Neuron (in vitro differentiated cells): ENCODE measurements around the gene LRRC8C.
A peak's percentile ranks its signal among the peaks of the same experiment; 100 is the strongest.
"Not testable (repeated sequence)": the region's sequence is repeated elsewhere in the genome, so short reads cannot be mapped to it uniquely, and the experiment has no call there.

Experiments
- H2AFZ ChIP-seq: one replicate; pipeline ENCODE4 v1.6.1; 2013; ENCODE audit warnings: low read depth, mild to moderate bottlenecking, inconsistent platforms, low read length, moderate library complexity
- H3K27me3 ChIP-seq: one replicate; pipeline ENCODE4 v1.6.1; 2013; ENCODE audit warnings: low read length; ENCODE audit not compliant: insufficient read depth
- H3K36me3 ChIP-seq: one replicate; pipeline ENCODE4 v1.6.1; 2013; ENCODE audit warnings: low read length; ENCODE audit not compliant: insufficient read depth
- H3K4me1 ChIP-seq: one replicate; pipeline ENCODE4 v1.6.1; 2013; ENCODE audit warnings: low read length; ENCODE audit not compliant: insufficient read depth
- H3K4me3 ChIP-seq: 2 replicates; pipeline ENCODE4 v1.5.1; 2013; ENCODE audit warnings: mild to moderate bottlenecking, low read length, moderate library complexity
- H3K9me3 ChIP-seq: one replicate; pipeline ENCODE4 v1.6.1; 2013; ENCODE audit warnings: low read length

The LRRC8C gene

DNA sequence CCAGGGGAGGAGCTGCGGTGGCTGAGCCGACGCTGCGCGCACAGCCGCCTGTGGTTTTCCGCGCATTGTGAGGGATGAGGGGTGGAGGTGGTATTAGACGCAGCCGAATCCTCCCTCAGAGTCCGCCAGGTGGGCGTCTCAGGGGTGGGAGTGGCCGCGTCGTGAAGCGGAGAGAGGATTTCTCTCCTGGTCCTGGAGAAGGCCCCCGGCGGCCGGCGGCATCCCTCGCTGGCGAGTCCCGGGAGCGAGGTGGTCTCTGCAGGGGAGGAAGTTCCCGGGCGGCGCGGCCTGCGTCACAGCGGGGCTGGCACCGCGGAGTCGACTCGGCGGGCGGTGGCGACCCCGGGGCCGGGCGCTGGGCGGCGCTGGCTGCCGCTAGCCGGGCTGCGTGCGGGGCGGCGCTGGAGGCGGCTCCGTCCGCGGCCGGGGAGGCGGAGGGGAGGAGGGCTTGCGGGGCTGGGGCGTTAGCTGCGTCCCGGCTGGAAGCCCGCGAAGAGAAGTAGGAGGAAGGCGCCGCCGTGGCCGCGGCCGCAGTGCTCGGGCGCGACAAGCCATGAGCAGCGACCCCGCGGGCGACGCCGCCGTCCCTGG, at the start of gene LRRC8C:
Gene LRRC8C (plus strand): TSS at position 464 of the 591 bp plus-strand sequence. CDS start 53,354 bp downstream, outside the sequence.
- Histone ChIP-seq H3K27me3 (peaks cover 6% of the 10 kb centered on the region), H2AFZ (peak within 1 kb of the TSS; percentile 99), H3K36me3 (no peaks in the 10 kb centered on the region), H3K4me1 (peaks cover 14% of the 10 kb centered on the region), H3K9me3 (no peaks in the 10 kb centered on the region), H3K4me3 (peak within 1 kb of the TSS; percentile 91)

DNA sequence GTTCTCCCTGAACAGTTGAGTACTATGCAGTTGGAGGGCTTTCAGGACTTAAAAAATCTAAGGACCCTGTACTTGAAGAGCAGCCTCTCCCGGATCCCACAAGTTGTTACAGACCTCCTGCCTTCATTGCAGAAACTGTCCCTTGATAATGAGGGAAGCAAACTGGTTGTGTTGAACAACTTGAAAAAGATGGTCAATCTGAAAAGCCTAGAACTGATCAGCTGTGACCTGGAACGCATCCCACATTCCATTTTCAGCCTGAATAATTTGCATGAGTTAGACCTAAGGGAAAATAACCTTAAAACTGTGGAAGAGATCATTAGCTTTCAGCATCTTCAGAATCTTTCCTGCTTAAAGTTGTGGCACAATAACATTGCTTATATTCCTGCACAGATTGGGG, 48.7 kb upstream of the LRRC8C start:
- H2AFZ ChIP-seq: no peak overlapping the region

DNA sequence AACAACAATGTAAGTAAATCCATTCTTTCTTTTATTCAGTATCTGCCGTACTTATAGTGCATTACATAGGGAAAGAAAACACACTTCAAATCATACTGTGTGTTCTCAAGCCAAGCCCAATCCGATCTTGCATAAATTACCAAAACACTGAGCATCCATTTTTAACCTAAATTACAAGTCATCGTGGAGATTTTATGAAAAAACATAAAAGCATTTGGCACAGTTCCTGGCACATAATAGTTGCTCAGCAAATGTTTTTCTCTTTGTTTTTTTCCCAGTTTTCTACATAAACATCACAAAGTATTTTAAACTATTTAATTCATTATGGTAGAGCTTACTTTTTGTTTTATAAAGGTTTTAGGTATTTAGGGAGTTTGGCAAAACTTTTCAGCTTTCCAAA, 48.1 kb upstream of the LRRC8C start:
- H3K9me3 ChIP-seq: no peaks in the 10 kb centered on the region
- H2AFZ ChIP-seq: no peak overlapping the region
- H3K4me1 ChIP-seq: peaks cover 14% of the 10 kb centered on the region
- H3K36me3 ChIP-seq: no peaks in the 10 kb centered on the region
- no peaks in the 10 kb centered on the region for H3K27me3 ChIP-seq
- no peak overlapping the region for H3K4me3 ChIP-seq

More for the DNA sequence above, 48.7 kb upstream of the LRRC8C start:
- no peak overlapping the region for H3K4me3 ChIP-seq
- H3K27me3 ChIP-seq: no peaks in the 10 kb centered on the region
- peaks cover 16% of the 10 kb centered on the region for H3K4me1 ChIP-seq
- no peaks in the 10 kb centered on the region for H3K9me3 ChIP-seq
- no peaks in the 10 kb centered on the region for H3K36me3 ChIP-seq

- H3K9me3 ChIP-seq: no peaks in the 10 kb centered on the region
- H3K36me3 ChIP-seq: no peaks in the 10 kb centered on the region
- no peak overlapping the region for H3K4me3 ChIP-seq
- H2AFZ ChIP-seq: no peak overlapping the region
- H3K4me1 ChIP-seq: peaks cover 14% of the 10 kb centered on the region
- H3K27me3 ChIP-seq: no peaks in the 10 kb centered on the region
Observed at GRCh38 chr1:89587729-89588161, 45.2 kb upstream of the LRRC8C start.

GRCh38 chr1:89588480-89588879, 44.4 kb upstream of the LRRC8C start:
- no peaks in the 10 kb centered on the region for H3K9me3 ChIP-seq
- peaks cover 14% of the 10 kb centered on the region for H3K4me1 ChIP-seq
- H2AFZ ChIP-seq: no peak overlapping the region
- H3K4me3 ChIP-seq: no peak overlapping the region
- H3K27me3 ChIP-seq: no peaks in the 10 kb centered on the region
- no peaks in the 10 kb centered on the region for H3K36me3 ChIP-seq

DNA sequence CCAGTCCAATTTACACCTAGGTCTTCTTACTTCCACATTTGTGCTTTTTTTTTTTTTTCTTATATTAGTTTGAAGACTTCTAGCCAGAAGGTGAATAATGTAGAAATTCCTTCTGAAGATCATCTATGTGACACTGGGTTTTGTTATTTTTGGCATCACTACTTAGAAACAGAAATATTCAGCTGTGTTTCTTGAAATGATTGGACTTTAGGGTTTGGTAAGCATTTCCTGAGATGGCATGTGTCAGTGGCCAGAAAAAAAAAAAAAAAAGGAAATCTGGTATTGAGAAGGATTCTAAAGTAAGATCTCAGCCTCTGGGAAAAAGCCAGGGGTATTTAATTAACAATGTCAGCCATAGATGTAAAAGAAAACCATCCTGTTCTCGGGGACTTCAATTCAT, 43.4 kb upstream of the LRRC8C start:
- Histone ChIP-seq H2AFZ (no peak overlapping the region), H3K9me3 (no peaks in the 10 kb centered on the region), H3K36me3 (no peaks in the 10 kb centered on the region), H3K4me1 (peaks cover 14% of the 10 kb centered on the region), H3K27me3 (no peaks in the 10 kb centered on the region), H3K4me3 (no peak overlapping the region)

- H3K4me3 ChIP-seq: no peak overlapping the region
- no peaks in the 10 kb centered on the region for H3K27me3 ChIP-seq
- peaks cover 19% of the 10 kb centered on the region for H3K4me1 ChIP-seq
- no peak overlapping the region for H2AFZ ChIP-seq
- H3K36me3 ChIP-seq: no peaks in the 10 kb centered on the region
- H3K9me3 ChIP-seq: no peaks in the 10 kb centered on the region
Observed at GRCh38 chr1:89590341-89591080, 42.4 kb upstream of the LRRC8C start.

DNA sequence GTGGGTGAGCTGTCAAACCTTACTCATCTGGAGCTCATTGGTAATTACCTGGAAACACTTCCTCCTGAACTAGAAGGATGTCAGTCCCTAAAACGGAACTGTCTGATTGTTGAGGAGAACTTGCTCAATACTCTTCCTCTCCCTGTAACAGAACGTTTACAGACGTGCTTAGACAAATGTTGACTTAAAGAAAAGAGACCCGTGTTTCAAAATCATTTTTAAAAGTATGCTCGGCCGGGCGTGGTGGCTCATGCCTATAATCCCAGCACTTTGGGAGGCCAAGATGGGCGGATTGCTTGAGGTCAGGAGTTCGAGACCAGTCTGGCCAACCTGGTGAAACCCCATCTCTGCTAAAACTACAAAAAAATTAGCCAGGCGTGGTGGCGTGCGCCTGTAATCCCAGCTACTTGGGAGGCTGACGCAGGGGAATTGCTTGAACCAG, 40.0 kb upstream of the LRRC8C start:
- not testable (repeated sequence) for H2AFZ ChIP-seq, H3K27me3 ChIP-seq, H3K9me3 ChIP-seq, H3K36me3 ChIP-seq, H3K4me3 ChIP-seq
- H3K4me1 ChIP-seq: peaks cover 13% of the 10 kb centered on the region

DNA sequence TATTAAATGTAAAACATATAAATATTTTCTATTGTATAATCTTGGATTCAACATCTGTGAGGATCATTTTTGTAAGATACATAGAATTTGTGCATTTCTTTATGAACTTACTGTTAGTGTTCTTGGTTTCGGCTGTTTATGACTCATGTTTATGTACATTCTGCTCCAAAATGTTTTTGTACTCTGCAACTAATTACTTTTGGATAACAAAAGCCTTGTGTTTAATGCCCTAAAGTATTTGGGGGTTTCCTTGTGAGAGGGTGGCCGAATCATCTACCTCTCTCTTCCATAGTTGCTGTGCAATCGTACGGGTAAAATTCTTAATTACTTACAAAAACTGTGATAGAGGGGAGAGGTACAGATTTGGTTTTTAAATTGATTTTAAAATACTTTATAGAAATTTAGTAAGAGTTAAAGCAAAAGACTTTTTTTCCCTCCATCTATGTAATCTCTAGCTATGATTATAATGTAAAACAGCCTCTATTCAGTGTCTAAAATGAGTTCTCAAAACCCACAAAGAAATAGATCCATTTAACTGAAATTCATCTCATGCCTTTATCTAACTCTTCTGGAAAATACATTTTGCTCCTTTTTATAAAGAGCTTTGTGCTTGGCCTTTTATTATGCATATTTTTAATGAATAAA, 38.7 kb upstream of the LRRC8C start:
- no peaks in the 10 kb centered on the region for H3K27me3 ChIP-seq
- no peaks in the 10 kb centered on the region for H3K9me3 ChIP-seq
- peaks cover 8% of the 10 kb centered on the region for H3K4me1 ChIP-seq
- H2AFZ ChIP-seq: no peak overlapping the region
- no peaks in the 10 kb centered on the region for H3K36me3 ChIP-seq
- no peak overlapping the region for H3K4me3 ChIP-seq

- Histone ChIP-seq H2AFZ (no peak overlapping the region), H3K36me3 (no peaks in the 10 kb centered on the region), H3K27me3 (no peaks in the 10 kb centered on the region), H3K9me3 (no peaks in the 10 kb centered on the region), H3K4me1 (peaks cover 8% of the 10 kb centered on the region), H3K4me3 (no peak overlapping the region)
Observed at GRCh38 chr1:89596698-89597097, 36.2 kb upstream of the LRRC8C start.

DNA sequence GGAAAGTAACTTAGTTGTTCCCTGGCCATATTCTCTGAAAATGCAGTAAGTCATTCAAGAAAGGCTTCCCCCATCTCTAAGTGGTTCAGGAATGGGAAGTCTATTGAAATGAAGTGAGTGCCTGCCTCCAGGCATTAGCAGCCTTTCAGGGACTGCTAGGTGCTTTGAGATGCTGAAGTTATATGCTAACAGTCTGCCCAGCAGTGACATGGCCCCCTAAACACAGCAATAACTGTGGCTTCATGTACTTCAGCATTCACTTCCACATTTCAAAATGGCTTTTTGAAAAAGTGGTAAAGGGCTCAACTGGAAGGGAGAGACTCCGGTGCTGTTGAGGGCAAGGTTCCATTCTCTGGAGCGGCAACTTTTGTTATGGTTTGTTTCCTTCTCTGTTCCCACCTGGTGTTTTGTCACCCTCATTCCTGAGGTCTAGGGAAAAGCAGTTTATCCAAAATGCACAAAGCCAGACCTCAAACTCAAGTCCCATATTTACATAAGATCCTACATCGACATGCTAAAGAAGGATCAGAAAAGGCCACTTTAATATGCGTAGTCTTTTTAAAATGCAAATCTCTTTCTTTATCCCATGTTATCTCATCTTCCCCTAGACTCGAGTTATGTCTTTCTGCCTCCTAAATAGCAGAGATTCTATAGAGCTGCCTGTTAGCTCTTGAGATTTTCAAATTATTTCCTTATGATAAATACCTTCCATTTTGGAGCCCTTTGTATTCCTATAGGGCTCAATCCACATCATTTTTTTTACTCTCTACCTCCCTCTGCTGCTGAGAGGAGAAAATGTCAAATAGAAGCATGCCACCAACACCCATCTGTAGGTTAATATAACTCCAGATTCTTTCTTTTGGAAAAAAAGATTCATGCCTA, 34.2 kb upstream of the LRRC8C start:
- no peak overlapping the region for H3K4me3 ChIP-seq
- peaks cover 8% of the 10 kb centered on the region for H3K4me1 ChIP-seq
- H3K9me3 ChIP-seq: no peaks in the 10 kb centered on the region
- H3K36me3 ChIP-seq: no peaks in the 10 kb centered on the region
- no peak overlapping the region for H2AFZ ChIP-seq
- H3K27me3 ChIP-seq: no peaks in the 10 kb centered on the region

GRCh38 chr1:89599332-89599630, 33.6 kb upstream of the LRRC8C start:
- peaks cover 8% of the 10 kb centered on the region for H3K4me1 ChIP-seq
- no peaks in the 10 kb centered on the region for H3K27me3 ChIP-seq
- no peak overlapping the region for H3K4me3 ChIP-seq
- no peaks in the 10 kb centered on the region for H3K36me3 ChIP-seq
- H2AFZ ChIP-seq: no peak overlapping the region
- no peaks in the 10 kb centered on the region for H3K9me3 ChIP-seq
